Cardiac muscle cell (in vitro differentiated cells and primary cell): ENCODE data around the gene MLNR. TPM values are rescaled to one million over a fixed set of nuclear protein-coding genes. Genes with fewer than 3 reads are reported as not detected.
A peak's percentile ranks its signal among the peaks of the same experiment; 100 is the strongest.

Experiments
- DNase-seq, 2 donors: peaks; one replicate each; pipeline versions ENCODE4 v3.0.0 to v3.0.0-alpha.2; 2010 to 2017; ENCODE audit warnings: low read depth in 1 of 2, low spot score in 1 of 2
- H3K27ac ChIP-seq: fragments of 200-600 bp; sonication (generic); 2 replicates; pipeline ENCODE4 v1.5.1; 2016
- H3K27me3 ChIP-seq: fragments of 200-600 bp; sonication (generic); 2 replicates; pipeline ENCODE4 v1.6.0; 2016; ENCODE audit warnings: control low read depth
- H3K36me3 ChIP-seq: fragments of 200-600 bp; sonication (generic); 2 replicates; pipeline ENCODE4 v1.5.1; 2016; ENCODE audit warnings: control low read depth
- H3K4me1 ChIP-seq: fragments of 200-600 bp; sonication (generic); 2 replicates; pipeline ENCODE4 v1.8.1; 2017; ENCODE audit warnings: low read depth, mild to moderate bottlenecking, mixed run types
- H3K4me3 ChIP-seq: fragments of 200-600 bp; sonication (generic); 2 replicates; pipeline ENCODE4 v1.5.1; 2016; ENCODE audit warnings: mild to moderate bottlenecking
- H3K9me3 ChIP-seq: fragments of 200-600 bp; sonication (generic); 2 replicates; pipeline ENCODE4 v1.5.1; 2017; ENCODE audit warnings: low read depth, mild to moderate bottlenecking, control low read depth
- CTCF ChIP-seq: IDR thresholded peaks from 2 replicates; pipeline ENCODE4 v1.5.1; 2012; ENCODE audit warnings: low read depth, mild to moderate bottlenecking, low read length
- polyA plus RNA-seq: library from polyadenylated mRNA; unstranded; fragments of >200 nt; fragmentation: Nextera tagmentation; extraction: Ambion mirVana; gene quantifications from 2 replicates; pipeline ENCODE4 v1.2.1, GENCODE V29; 2016
- total RNA-seq: library from RNA; depleted of rRNA; stranded (reverse); fragments of >200 nt; gene quantifications from 2 replicates; pipeline ENCODE4 v1.2.3, GENCODE V29; 2016

The MLNR gene
- total and polyA plus RNA-seq, 2 experiments from 2014 or later, result not detected

DNA sequence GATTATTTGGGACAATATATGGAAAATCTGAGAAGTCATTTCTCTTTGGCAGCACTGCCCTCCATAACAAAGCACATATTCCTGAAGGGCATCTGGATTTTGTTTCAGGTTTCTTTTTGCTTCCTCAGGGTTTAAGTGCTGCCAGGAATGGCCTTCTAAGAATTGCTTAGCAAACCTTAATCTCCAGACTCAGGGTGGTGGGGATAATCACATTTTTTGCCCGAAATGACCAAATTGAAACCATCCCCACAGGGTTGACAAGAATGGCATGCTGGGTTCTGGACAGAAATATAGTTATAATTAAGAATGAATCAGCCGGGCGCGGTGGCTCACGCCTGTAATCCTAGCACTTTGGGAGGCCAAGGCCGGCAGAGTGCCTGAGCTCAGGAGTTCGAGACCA is 21.2 kb downstream of the MLNR start:
- Histone ChIP-seq H3K4me1 (no peaks in the 10 kb centered on the region), H3K9me3 (no peaks in the 10 kb centered on the region), H3K27ac (no peak overlapping the region), H3K27me3 (peaks cover 20% of the 10 kb centered on the region), H3K36me3 (no peaks in the 10 kb centered on the region), H3K4me3 (no peak overlapping the region)
- TF ChIP-seq CTCF, result no peak
- DNase-seq, result no peak

- Histone ChIP-seq H3K4me1 (no peaks in the 10 kb centered on the region), H3K27me3 (peaks cover 22% of the 10 kb centered on the region), H3K27ac (no peak overlapping the region), H3K9me3 (no peaks in the 10 kb centered on the region), H3K36me3 (no peaks in the 10 kb centered on the region), H3K4me3 (no peak overlapping the region)
- TF ChIP-seq CTCF, result no peak
- DNase-seq, result no peak
These were observed 25.0 kb downstream of the MLNR start for GRCh38 chr13:49245101-49245500.

DNA sequence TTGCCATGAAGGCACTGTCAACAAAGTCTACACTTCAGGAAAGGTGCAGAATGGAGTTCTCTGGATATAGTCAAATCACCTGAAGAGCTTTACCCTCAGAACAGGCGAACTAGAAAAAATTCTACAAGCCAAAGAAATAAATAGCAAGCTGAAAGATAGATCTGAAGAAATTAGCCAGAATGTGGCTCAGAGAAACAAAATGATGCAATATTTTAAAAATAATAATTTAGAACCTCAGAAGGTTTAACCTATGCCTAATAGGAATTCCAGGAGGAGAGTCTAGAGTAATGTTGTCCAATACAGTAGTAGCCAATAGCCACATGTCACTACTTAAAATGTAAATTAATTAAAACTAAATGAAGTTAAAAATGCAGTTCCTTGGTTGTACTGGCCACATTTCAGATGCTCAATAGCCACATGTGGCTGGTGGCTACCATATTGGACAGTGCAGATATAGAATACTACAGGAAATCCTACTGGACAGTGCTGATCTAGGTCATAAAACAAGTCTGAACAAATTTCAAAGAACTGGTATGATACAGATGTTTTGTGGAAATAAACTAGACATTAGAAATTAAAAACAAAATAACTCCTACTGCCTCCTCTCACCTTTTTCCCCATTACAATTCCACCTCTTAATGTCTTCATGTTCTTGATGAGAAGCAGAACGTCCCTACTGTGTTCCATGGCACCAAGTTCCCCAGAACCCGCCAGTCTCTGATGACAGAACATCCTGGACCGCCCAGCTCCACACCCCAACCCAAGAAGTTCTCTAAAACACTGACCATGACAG is 26.9 kb downstream of the MLNR start:
- Histone ChIP-seq H3K9me3 (no peaks in the 10 kb centered on the region), H3K36me3 (no peaks in the 10 kb centered on the region), H3K27me3 (peaks cover 22% of the 10 kb centered on the region), H3K27ac (peak overlapping the region; percentile 80), H3K4me1 (no peaks in the 10 kb centered on the region), H3K4me3 (peak overlapping the region; percentile 66)
- DNase-seq, result no peak
- no peak for TF ChIP-seq CTCF

- TF ChIP-seq CTCF, result no peak
- DNase-seq, result peak; percentile 98 to 100
- H3K36me3 ChIP-seq, result no peaks in the 10 kb centered on the region
- H3K4me1 ChIP-seq, result no peaks in the 10 kb centered on the region
- peak within 1 kb of the TSS; percentile 66 for H3K4me3 ChIP-seq
- no peaks in the 10 kb centered on the region for H3K9me3 ChIP-seq
- H3K27ac ChIP-seq, result peak within 1 kb of the TSS; percentile 80
- peaks cover 22% of the 10 kb centered on the region for H3K27me3 ChIP-seq
These were observed 27.8 kb downstream of the MLNR start, which contains the start of gene CDADC1 for GRCh38 chr13:49247643-49248621. CDADC1 (plus strand) TSS chr13:49247925; CDS start chr13:49248038, 113 bp downstream.

GRCh38 chr13:49248622-49249002 is 28.5 kb downstream of the MLNR start:
- H3K27me3 ChIP-seq, result peaks cover 20% of the 10 kb centered on the region
- no peak for DNase-seq
- peak; percentile 17 for TF ChIP-seq CTCF

More at GRCh38 chr13:49248622-49249002, 28.5 kb downstream of the MLNR start:
- no peaks in the 10 kb centered on the region for H3K4me1 ChIP-seq
- H3K9me3 ChIP-seq, result no peaks in the 10 kb centered on the region
- peak overlapping the region; percentile 80 for H3K27ac ChIP-seq
- H3K4me3 ChIP-seq, result peak overlapping the region; percentile 66
- H3K36me3 ChIP-seq, result no peaks in the 10 kb centered on the region
